ENCODE measurements around the gene CPSF3. TPM values are rescaled to one million over a fixed set of nuclear protein-coding genes. Genes with fewer than 3 reads are reported as not detected.
A peak's percentile ranks its signal among the peaks of the same experiment; 100 is the strongest.

Gene CPSF3
- total RNA-seq, 1 experiment from 2014 or later = 72.6 TPM

GRCh38 chr2:9488583-9489547 is 65.4 kb downstream of the CPSF3 start:
- H3K79me2 ChIP-seq (ENCODE audit: low read length) = peaks cover 16% of the 10 kb centered on the region; the same call in 1 of the 2 replicates
- no peak for DNase-seq
- H3K36me3 ChIP-seq (ENCODE audit: insufficient read depth, low read length) = peaks cover 85% of the 10 kb centered on the region
- H3K27me3 ChIP-seq (ENCODE audit: low read length) = no peaks in the 10 kb centered on the region
- no peak overlapping the region for H2AFZ ChIP-seq (ENCODE audit: low read length)
- no peak overlapping the region for H3K4me3 ChIP-seq (ENCODE audit: low read length)
- no peak overlapping the region for H3K4me2 ChIP-seq (ENCODE audit: low read depth, low read length, poor library complexity, severe bottlenecking)
- 0 out of 2 replicates have a peak overlapping the region, but pooled peaks have one; percentile 27 for H3K27ac ChIP-seq (ENCODE audit: low read length)
- H3K9ac ChIP-seq (ENCODE audit: low read length) = no peak overlapping the region
- no peaks in the 10 kb centered on the region for H3K9me2 ChIP-seq (replicated peaks; ENCODE audit: insufficient read depth, low read length)
- peaks cover 9% of the 10 kb centered on the region for H3K4me1 ChIP-seq (ENCODE audit: low read length)
- H3K9me3 ChIP-seq (ENCODE audit: low read length) = no peaks in the 10 kb centered on the region
- H4K20me1 ChIP-seq (ENCODE audit: insufficient read depth, low read depth, low read length) = no peaks in the 10 kb centered on the region

- no peaks in the 10 kb centered on the region for H4K20me1 ChIP-seq (ENCODE audit: insufficient read depth, low read depth, low read length)
- H2AFZ ChIP-seq (ENCODE audit: low read length) = no peak overlapping the region
- no peak for DNase-seq
- peaks cover 16% of the 10 kb centered on the region; the same call in 1 of the 2 replicates for H3K79me2 ChIP-seq (ENCODE audit: low read length)
- peaks cover 9% of the 10 kb centered on the region for H3K4me1 ChIP-seq (ENCODE audit: low read length)
- no peaks in the 10 kb centered on the region for H3K9me3 ChIP-seq (ENCODE audit: low read length)
- H3K4me3 ChIP-seq (ENCODE audit: low read length) = no peak overlapping the region
- no peaks in the 10 kb centered on the region for H3K27me3 ChIP-seq (ENCODE audit: low read length)
- H3K36me3 ChIP-seq (ENCODE audit: insufficient read depth, low read length) = peaks cover 81% of the 10 kb centered on the region
- no peak overlapping the region for H3K4me2 ChIP-seq (ENCODE audit: low read depth, low read length, poor library complexity, severe bottlenecking)
- H3K9ac ChIP-seq (ENCODE audit: low read length) = no peak overlapping the region
- no peak overlapping the region for H3K27ac ChIP-seq (ENCODE audit: low read length)
- no peaks in the 10 kb centered on the region for H3K9me2 ChIP-seq (replicated peaks; ENCODE audit: insufficient read depth, low read length)
Observed at GRCh38 chr2:9490789-9491188, 67.3 kb downstream of the CPSF3 start.

- Histone ChIP-seq H3K4me1 (ENCODE audit: low read length) (peaks cover 9% of the 10 kb centered on the region), H3K9ac (ENCODE audit: low read length) (no peak overlapping the region), H4K20me1 (ENCODE audit: insufficient read depth, low read depth, low read length) (no peaks in the 10 kb centered on the region), H3K9me2 (replicated peaks; ENCODE audit: insufficient read depth, low read length) (no peaks in the 10 kb centered on the region), H2AFZ (ENCODE audit: low read length) (no peak overlapping the region), H3K9me3 (ENCODE audit: low read length) (no peaks in the 10 kb centered on the region), H3K4me3 (ENCODE audit: low read length) (no peak overlapping the region), H3K36me3 (ENCODE audit: insufficient read depth, low read length) (peaks cover 75% of the 10 kb centered on the region), H3K4me2 (ENCODE audit: low read depth, low read length, poor library complexity, severe bottlenecking) (no peak overlapping the region), H3K27me3 (ENCODE audit: low read length) (no peaks in the 10 kb centered on the region), H3K27ac (ENCODE audit: low read length) (no peak overlapping the region), H3K79me2 (ENCODE audit: low read length) (peaks cover 13% of the 10 kb centered on the region)
- DNase-seq = no peak
Observed at GRCh38 chr2:9492927-9493326, 69.5 kb downstream of the CPSF3 start.

- Histone ChIP-seq H4K20me1 (ENCODE audit: insufficient read depth, low read depth, low read length) (no peaks in the 10 kb centered on the region), H2AFZ (ENCODE audit: low read length) (no peak overlapping the region), H3K9me2 (replicated peaks; ENCODE audit: insufficient read depth, low read length) (no peaks in the 10 kb centered on the region), H3K4me2 (ENCODE audit: low read depth, low read length, poor library complexity, severe bottlenecking) (no peak overlapping the region), H3K27ac (ENCODE audit: low read length) (no peak overlapping the region), H3K4me3 (ENCODE audit: low read length) (no peak overlapping the region), H3K27me3 (ENCODE audit: low read length) (no peaks in the 10 kb centered on the region), H3K79me2 (ENCODE audit: low read length) (peaks cover 17% of the 10 kb centered on the region), H3K9ac (ENCODE audit: low read length) (no peak overlapping the region), H3K36me3 (ENCODE audit: insufficient read depth, low read length) (peaks cover 75% of the 10 kb centered on the region), H3K9me3 (ENCODE audit: low read length) (no peaks in the 10 kb centered on the region), H3K4me1 (ENCODE audit: low read length) (peaks cover 8% of the 10 kb centered on the region)
- DNase-seq = no peak
Observed at GRCh38 chr2:9493478-9493877, 70.0 kb downstream of the CPSF3 start.

- Histone ChIP-seq H3K27ac (ENCODE audit: low read length) (no peak overlapping the region), H3K9me2 (replicated peaks; ENCODE audit: insufficient read depth, low read length) (no peaks in the 10 kb centered on the region), H3K36me3 (ENCODE audit: insufficient read depth, low read length) (peaks cover 74% of the 10 kb centered on the region), H3K4me3 (ENCODE audit: low read length) (no peak overlapping the region), H2AFZ (ENCODE audit: low read length) (no peak overlapping the region), H3K4me1 (ENCODE audit: low read length) (peaks cover 2% of the 10 kb centered on the region), H3K9ac (ENCODE audit: low read length) (no peak overlapping the region), H3K4me2 (ENCODE audit: low read depth, low read length, poor library complexity, severe bottlenecking) (no peak overlapping the region), H3K27me3 (ENCODE audit: low read length) (no peaks in the 10 kb centered on the region), H3K9me3 (ENCODE audit: low read length) (no peaks in the 10 kb centered on the region), H4K20me1 (ENCODE audit: insufficient read depth, low read depth, low read length) (0 out of 2 replicates have a peak, but pooled peaks cover 3% of the 10 kb centered on the region), H3K79me2 (ENCODE audit: low read length) (peaks cover 21% of the 10 kb centered on the region)
- DNase-seq = no peak
Observed at GRCh38 chr2:9494081-9494480, 70.6 kb downstream of the CPSF3 start.

GRCh38 chr2:9497017-9497416 is 73.6 kb downstream of the CPSF3 start:
- no peaks in the 10 kb centered on the region for H3K9me2 ChIP-seq (replicated peaks; ENCODE audit: insufficient read depth, low read length)
- no peaks in the 10 kb centered on the region for H3K27me3 ChIP-seq (ENCODE audit: low read length)
- peaks cover 73% of the 10 kb centered on the region for H3K36me3 ChIP-seq (ENCODE audit: insufficient read depth, low read length)
- no peak overlapping the region for H3K9ac ChIP-seq (ENCODE audit: low read length)
- H3K4me2 ChIP-seq (ENCODE audit: low read depth, low read length, poor library complexity, severe bottlenecking) = no peak overlapping the region
- 0 out of 2 replicates have a peak, but pooled peaks cover 3% of the 10 kb centered on the region for H4K20me1 ChIP-seq (ENCODE audit: insufficient read depth, low read depth, low read length)
- H3K27ac ChIP-seq (ENCODE audit: low read length) = no peak overlapping the region
- H3K9me3 ChIP-seq (ENCODE audit: low read length) = no peaks in the 10 kb centered on the region
- no peak for DNase-seq
- H3K4me1 ChIP-seq (ENCODE audit: low read length) = no peaks in the 10 kb centered on the region
- H3K4me3 ChIP-seq (ENCODE audit: low read length) = no peak overlapping the region
- H3K79me2 ChIP-seq (ENCODE audit: low read length) = peaks cover 37% of the 10 kb centered on the region
- H2AFZ ChIP-seq (ENCODE audit: low read length) = no peak overlapping the region

GRCh38 chr2:9498210-9498609 is 74.8 kb downstream of the CPSF3 start:
- H3K9me3 ChIP-seq (ENCODE audit: low read length) = no peaks in the 10 kb centered on the region
- H3K4me3 ChIP-seq (ENCODE audit: low read length) = no peak overlapping the region
- peaks cover 39% of the 10 kb centered on the region for H3K79me2 ChIP-seq (ENCODE audit: low read length)
- H3K4me2 ChIP-seq (ENCODE audit: low read depth, low read length, poor library complexity, severe bottlenecking) = no peak overlapping the region
- H3K9ac ChIP-seq (ENCODE audit: low read length) = no peak overlapping the region
- H3K4me1 ChIP-seq (ENCODE audit: low read length) = no peaks in the 10 kb centered on the region
- no peaks in the 10 kb centered on the region for H3K9me2 ChIP-seq (replicated peaks; ENCODE audit: insufficient read depth, low read length)
- no peaks in the 10 kb centered on the region for H3K27me3 ChIP-seq (ENCODE audit: low read length)
- no peak for DNase-seq
- no peak overlapping the region for H3K27ac ChIP-seq (ENCODE audit: low read length)
- H4K20me1 ChIP-seq (ENCODE audit: insufficient read depth, low read depth, low read length) = 0 out of 2 replicates have a peak, but pooled peaks cover 3% of the 10 kb centered on the region
- H3K36me3 ChIP-seq (ENCODE audit: insufficient read depth, low read length) = peaks cover 66% of the 10 kb centered on the region
- no peak overlapping the region for H2AFZ ChIP-seq (ENCODE audit: low read length)

- Histone ChIP-seq H3K4me3 (ENCODE audit: low read length) (no peak overlapping the region), H3K27ac (ENCODE audit: low read length) (no peak overlapping the region), H3K9me2 (replicated peaks; ENCODE audit: insufficient read depth, low read length) (no peaks in the 10 kb centered on the region), H3K4me1 (ENCODE audit: low read length) (no peaks in the 10 kb centered on the region), H4K20me1 (ENCODE audit: insufficient read depth, low read depth, low read length) (peaks cover 3% of the 10 kb centered on the region; the same call in 1 of the 2 replicates), H3K4me2 (ENCODE audit: low read depth, low read length, poor library complexity, severe bottlenecking) (no peak overlapping the region), H3K9me3 (ENCODE audit: low read length) (no peaks in the 10 kb centered on the region), H3K36me3 (ENCODE audit: insufficient read depth, low read length) (peaks cover 38% of the 10 kb centered on the region; the same call in 1 of the 2 replicates), H3K27me3 (ENCODE audit: low read length) (no peaks in the 10 kb centered on the region), H3K9ac (ENCODE audit: low read length) (no peak overlapping the region), H3K79me2 (ENCODE audit: low read length) (peaks cover 33% of the 10 kb centered on the region), H2AFZ (ENCODE audit: low read length) (no peak overlapping the region)
- no peak for DNase-seq
Observed at GRCh38 chr2:9508931-9509330, 85.5 kb downstream of the CPSF3 start.

Measured in Karpas-422 (cell line).